H1 (cell line): ENCODE data around the gene CTNNA3. TPM values are rescaled to one million over a fixed set of nuclear protein-coding genes. Genes with fewer than 3 reads are reported as not detected.

Experiments
- CTCF ChIA-PET: fragments of 300-600 bp; sonication (Branson Sonifier 250); formaldehyde crosslinking; loops from one replicate; lab custom pipeline; 2021; ENCODE audit not compliant: partially characterized antibody; lab: Charles Lee
- POLR2A ChIA-PET: fragments of 300-600 bp; sonication (Branson Sonifier 250); formaldehyde crosslinking; loops from one replicate; lab custom pipeline; 2021; ENCODE audit warnings: inconsistent platforms; ENCODE audit not compliant: partially characterized antibody; lab: Charles Lee
- DNase-seq, 2 experiments: peaks; one replicate each; pipeline versions ENCODE4 v3.0.0 to v3.0.0-alpha.2; 2010 to 2022; ENCODE audit warnings: low spot score in 2 of 2, low read depth in 1 of 2, mixed read lengths in 1 of 2
- FAIRE-seq: peaks from 2 replicates; lab custom pipeline; 2011; peaks lifted over from hg19 to GRCh38; lab: Jason Lieb, UNC
- H2AFZ ChIP-seq: 2 replicates; pipeline ENCODE4 v1.8.1; 2012; ENCODE audit warnings: low read length, inconsistent platforms
- H2AK5ac ChIP-seq: 2 replicates; pipeline ENCODE4 v1.6.1; 2013; ENCODE audit warnings: low read depth, low read length
- H2BK120ac ChIP-seq: replicated peaks from 2 replicates; pipeline ENCODE3; 2013; ENCODE audit warnings: low read depth, low read length, inconsistent platforms
- H2BK12ac ChIP-seq: 2 replicates; pipeline ENCODE4 v1.6.1; 2013; ENCODE audit warnings: low read depth, low read length
- H2BK15ac ChIP-seq: 2 replicates; pipeline ENCODE4 v1.6.1; 2013; ENCODE audit warnings: low read length
- H2BK20ac ChIP-seq: 2 replicates; pipeline ENCODE4 v1.6.1; 2013; ENCODE audit warnings: low read length
- H2BK5ac ChIP-seq: 2 replicates; pipeline ENCODE4 v1.6.1; 2013; ENCODE audit warnings: low read depth, low read length
- H3K14ac ChIP-seq: 2 replicates; pipeline ENCODE4 v1.6.1; 2013; ENCODE audit warnings: inconsistent platforms; ENCODE audit not compliant: insufficient read length
- H3K18ac ChIP-seq: 2 replicates; pipeline ENCODE4 v1.6.1; 2013; ENCODE audit warnings: low read length; ENCODE audit errors: extremely low read depth
- H3K23ac ChIP-seq: 2 replicates; pipeline ENCODE4 v1.6.1; 2013; ENCODE audit warnings: inconsistent platforms; ENCODE audit not compliant: insufficient read length
- H3K23me2 ChIP-seq: 2 replicates; pipeline ENCODE4 v1.6.1; 2013; ENCODE audit warnings: low read depth, low read length
- H3K27ac ChIP-seq: 2 replicates; pipeline ENCODE4 v1.6.1; 2011; ENCODE audit warnings: low read depth, low read length, inconsistent platforms
- H3K27me3 ChIP-seq, 4 experiments: replicated peaks in 1 of 4; 1 replicate in 1 of 4; 2 replicates in 3 of 4; pipeline versions ENCODE4 v1.6.1 to v1.8.1; 2011 to 2013; ENCODE audit warnings: low read length in 3 of 4, mild to moderate bottlenecking in 3 of 4, inconsistent platforms in 2 of 4, mixed read lengths in 2 of 4, moderate library complexity in 1 of 4; ENCODE audit not compliant: control insufficient read depth in 3 of 4, insufficient read depth in 3 of 4; ENCODE audit errors: extremely low read depth in 1 of 4
- H3K36me3 ChIP-seq, 4 experiments: 2 replicates each; pipeline versions ENCODE4 v1.6.1 to v1.8.1; 2011 to 2013; ENCODE audit warnings: mild to moderate bottlenecking in 4 of 4, low read length in 3 of 4, moderate library complexity in 2 of 4, control low read depth in 1 of 4, inconsistent platforms in 1 of 4; ENCODE audit not compliant: insufficient read depth in 4 of 4, control insufficient read depth in 2 of 4
- H3K4ac ChIP-seq: replicated peaks from 2 replicates; pipeline ENCODE3; 2013; ENCODE audit warnings: low read length, low read depth, mixed read lengths, inconsistent platforms; ENCODE audit not compliant: insufficient read length
- H3K4me1 ChIP-seq, 4 experiments: replicated peaks in 1 of 4; 1 replicate in 1 of 4; 2 replicates in 3 of 4; pipeline versions ENCODE4 v1.6.1 to v1.8.1; 2011 to 2013; ENCODE audit warnings: low read length in 3 of 4, inconsistent platforms in 2 of 4, mixed read lengths in 1 of 4; ENCODE audit not compliant: insufficient read depth in 4 of 4, control insufficient read depth in 3 of 4
- H3K4me2 ChIP-seq, 2 experiments: 2 replicates each; pipeline versions ENCODE4 v1.6.1 to v1.8.1; 2011 to 2013; ENCODE audit warnings: low read depth in 2 of 2, low read length in 2 of 2, control low read depth in 1 of 2, inconsistent platforms in 1 of 2, mild to moderate bottlenecking in 1 of 2; ENCODE audit not compliant: insufficient read depth in 1 of 2
- H3K4me3 ChIP-seq, 4 experiments: fragments of 200-600, 300-600 bp in 1 of 4; sonication (generic), shearing (Covaris generic), sonication (Bioruptor Twin) in 1 of 4; 2 replicates each; pipeline versions ENCODE4 v1.5.1 to v1.8.1; 2011 to 2016; ENCODE audit warnings: low read length in 4 of 4, low read depth in 3 of 4, control low read depth in 2 of 4, inconsistent platforms in 2 of 4, mild to moderate bottlenecking in 2 of 4, mixed read lengths in 1 of 4, moderate library complexity in 1 of 4; ENCODE audit not compliant: insufficient read depth in 2 of 4; ENCODE audit errors: extremely low read depth in 1 of 4
- H3K56ac ChIP-seq: replicated peaks from 2 replicates; pipeline ENCODE3; 2013; ENCODE audit warnings: low read depth, mild to moderate bottlenecking, mixed read lengths, low read length, inconsistent platforms; ENCODE audit not compliant: insufficient read length
- H3K79me1 ChIP-seq: 2 replicates; pipeline ENCODE4 v1.6.1; 2013; ENCODE audit warnings: low read depth, low read length, control low read depth
- H3K79me2 ChIP-seq, 2 experiments: 2 replicates each; pipeline versions ENCODE4 v1.6.1 to v1.8.1; 2012 to 2013; ENCODE audit warnings: low read length in 2 of 2, mild to moderate bottlenecking in 2 of 2, inconsistent platforms in 1 of 2; ENCODE audit not compliant: insufficient read depth in 2 of 2, control insufficient read depth in 1 of 2
- H3K9ac ChIP-seq, 4 experiments: replicated peaks in 1 of 4; 1 replicate in 1 of 4; 2 replicates in 3 of 4; pipeline versions ENCODE4 v1.6.1 to v1.8.1; 2011 to 2013; ENCODE audit warnings: low read depth in 3 of 4, low read length in 3 of 4, control low read depth in 2 of 4, mild to moderate bottlenecking in 2 of 4, moderate library complexity in 2 of 4, inconsistent platforms in 1 of 4; ENCODE audit errors: extremely low read depth in 1 of 4
- H3K9me3 ChIP-seq, 2 experiments: 2 replicates each; pipeline versions ENCODE4 v1.6.1 to v1.8.1; 2012 to 2013; ENCODE audit warnings: mild to moderate bottlenecking in 2 of 2, moderate library complexity in 2 of 2, control low read depth in 1 of 2, inconsistent platforms in 1 of 2, low read depth in 1 of 2, low read length in 1 of 2, mixed read lengths in 1 of 2; ENCODE audit not compliant: insufficient read depth in 2 of 2
- H4K20me1 ChIP-seq, 2 experiments: replicated peaks in 1 of 2; 2 replicates each; pipeline versions ENCODE3 to v1.8.1; 2011 to 2013; ENCODE audit warnings: inconsistent platforms in 2 of 2, low read length in 2 of 2, mild to moderate bottlenecking in 1 of 2; ENCODE audit not compliant: insufficient read depth in 2 of 2, control insufficient read depth in 1 of 2
- H4K5ac ChIP-seq: 2 replicates; pipeline ENCODE4 v1.6.1; 2013; ENCODE audit warnings: low read length, low read depth, mixed read lengths, inconsistent platforms; ENCODE audit not compliant: insufficient read length
- H4K8ac ChIP-seq: 2 replicates; pipeline ENCODE4 v1.8.0; 2013; ENCODE audit warnings: mild to moderate bottlenecking, moderate library complexity, low read length, inconsistent platforms; ENCODE audit not compliant: insufficient read depth; ENCODE audit errors: extremely low read depth
- H4K91ac ChIP-seq: replicated peaks from 2 replicates; pipeline ENCODE3; 2013; ENCODE audit warnings: low read length, mixed read lengths, inconsistent platforms; ENCODE audit not compliant: insufficient read length
- BRCA1 ChIP-seq: IDR thresholded peaks from 2 replicates; pipeline ENCODE4 v1.6.1; 2012; ENCODE audit warnings: low read depth, low read length, improper control_type of control experiment
- CBX8 ChIP-seq: fragments of 300-800, 300-1000 bp; sonication (generic); IDR thresholded peaks from 2 replicates; pipeline ENCODE4 v1.7.1; 2016; ENCODE audit warnings: low read depth, low read length, borderline replicate concordance
- CREB1 ChIP-seq: IDR thresholded peaks from 2 replicates; pipeline ENCODE4 v1.6.1; 2012; ENCODE audit warnings: inconsistent platforms
- EP300 ChIP-seq, 2 experiments: IDR thresholded peaks; 1 replicate in 1 of 2; 2 replicates in 1 of 2; pipeline ENCODE4 v1.6.1; 2011 to 2012; ENCODE audit warnings: low read depth in 2 of 2, low read length in 2 of 2, mild to moderate bottlenecking in 2 of 2, borderline replicate concordance in 1 of 2, inconsistent platforms in 1 of 2, moderate library complexity in 1 of 2
- GABPA ChIP-seq: IDR thresholded peaks from 2 replicates; pipeline ENCODE4 v1.6.1; 2011; ENCODE audit warnings: mild to moderate bottlenecking, low read length, moderate library complexity, borderline replicate concordance; ENCODE audit not compliant: insufficient read depth
- RFX5 ChIP-seq: IDR thresholded peaks from 2 replicates; pipeline ENCODE4 v1.6.1; 2011; ENCODE audit warnings: low read depth, low read length, improper control_type of control experiment, borderline replicate concordance
- SIRT6 ChIP-seq: IDR thresholded peaks from one replicate; pipeline ENCODE4 v1.7.1; 2012; ENCODE audit warnings: low read length, inconsistent platforms
- SIX5 ChIP-seq: IDR thresholded peaks from 2 replicates; pipeline ENCODE4 v1.6.1; 2011; ENCODE audit warnings: mild to moderate bottlenecking, low read depth, low read length
- TAF1 ChIP-seq: IDR thresholded peaks from 2 replicates; pipeline ENCODE4 v1.6.1; 2011; ENCODE audit warnings: mild to moderate bottlenecking, low read depth, low read length
- TAF7 ChIP-seq: optimal IDR thresholded peaks from 2 replicates; pipeline ENCODE3; 2011; ENCODE audit warnings: low read depth, mild to moderate bottlenecking, inconsistent platforms, low read length, moderate library complexity, borderline replicate concordance
- WGBS, 2 experiments: shearing (Covaris generic) in 1 of 2; methylation state at CpG; one replicate each; pipeline versions ENCODE4 v1.1.6 to v1.1.7; 2013 to 2015; ENCODE audit warnings: low lambda C conversion rate in 2 of 2, mixed read lengths in 2 of 2, inconsistent platforms in 1 of 2, low coverage in 1 of 2, missing lambda C conversion rate in 1 of 2; ENCODE audit not compliant: insufficient replicate concordance in 2 of 2, insufficient coverage in 1 of 2, insufficient read length in 1 of 2; ENCODE audit errors: extremely low coverage in 1 of 2, missing lambda C conversion rate in 1 of 2; 5-methylcytosine and 5-hydroxymethylcytosine counted together
- polyA plus RNA-seq, 7 experiments: library from polyadenylated mRNA; depleted of rRNA in 3 of 7; stranded (reverse) in 5 of 7; unstranded in 2 of 7; fragments of >200 nt in 5 of 7; fragments of 200-250 nt in 2 of 7; gene quantifications; 1 replicate in 5 of 7; 2 replicates in 1 of 7; 4 replicates in 1 of 7; pipeline versions ENCODE4 v1.2.1 to v1.2.3, GENCODE V29; 2011 to 2013; ENCODE audit warnings: missing spikeins in 2 of 7, mixed read lengths in 2 of 7
- total RNA-seq: library from RNA; stranded (reverse); fragmentation: NEBNext Ultra II Directional; extraction: Animal tissue kit (Norgen Biotek cat#: 25700); gene quantifications from 2 replicates; pipeline ENCODE4 v1.2.1, GENCODE V29; 2021
- TF ChIP-seq, protein P1 (sequence below), 3 experiments: IDR thresholded peaks; 1 replicate in 2 of 3; 2 replicates in 1 of 3; pipeline versions ENCODE4 v1.5.1 to v1.6.1; 2011; ENCODE audit warnings: low read length in 3 of 3, mild to moderate bottlenecking in 3 of 3, inconsistent platforms in 2 of 3, low read depth in 1 of 3, moderate library complexity in 1 of 3; ENCODE audit not compliant: insufficient read depth in 1 of 3; ENCODE audit errors: control extremely low read depth in 1 of 3

Gene CTNNA3
- total and polyA plus RNA-seq, 2 of the 8 experiments (the other 6 are each of a cell fraction or from before 2014, with no cell fraction given), result 1.3 to 1.5 TPM

DNA sequence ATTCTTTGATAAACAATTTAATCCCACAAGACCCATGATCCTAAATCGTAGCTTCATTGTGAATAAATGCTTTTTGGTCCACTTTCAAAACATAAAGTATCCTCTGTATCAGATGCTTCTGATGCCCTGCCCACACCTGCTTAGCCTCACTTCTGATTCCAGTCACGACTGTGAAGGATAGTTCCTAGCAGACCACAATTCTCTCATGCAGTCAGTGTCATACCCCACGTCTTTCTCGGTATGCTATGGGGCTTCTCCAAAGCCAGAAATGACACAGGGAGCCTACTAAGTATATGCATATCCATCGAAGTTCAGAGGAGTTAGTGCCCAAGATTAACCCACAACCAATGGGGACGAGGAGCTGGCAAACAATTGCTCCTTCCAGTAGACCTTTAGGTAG is 27.6 kb upstream of the CTNNA3 start:
- Histone ChIP-seq H3K27me3 (no peaks in the 10 kb centered on the region), H3K14ac (no peak overlapping the region), H3K18ac (no peak overlapping the region), H4K5ac (no peak overlapping the region), H2BK15ac (no peak overlapping the region), H3K56ac (no peak overlapping the region), H4K20me1 (no peaks in the 10 kb centered on the region), H3K9ac (no peak overlapping the region), H2BK12ac (no peak overlapping the region), H3K36me3 (no peaks in the 10 kb centered on the region), H3K9me3 (no peaks in the 10 kb centered on the region), H3K4ac (no peak overlapping the region), H2AK5ac (no peak overlapping the region), H3K27ac (no peak overlapping the region), H2BK5ac (no peak overlapping the region), H3K4me1 (no peaks in the 10 kb centered on the region), H2BK120ac (no peak overlapping the region), H3K4me3 (no peak overlapping the region), H2AFZ (no peak overlapping the region), H4K91ac (no peak overlapping the region), H3K79me2 (no peaks in the 10 kb centered on the region), H3K23ac (no peak overlapping the region), H2BK20ac (no peak overlapping the region), H4K8ac (no peak overlapping the region), H3K4me2 (no peak overlapping the region), H3K79me1 (no peaks in the 10 kb centered on the region), H3K23me2 (no peaks in the 10 kb centered on the region)
- POLR2A ChIA-PET, result interaction anchor here (0.9 to 1.6 kb wide), 2 partner anchors 11 to 126 kb away, joined by 3 read pairs; no protein-coding TSS in a partner anchor
- CTCF ChIA-PET, result interaction anchor here (0.5 to 2.5 kb wide), 6 partner anchors 10 to 65 kb away, joined by 3 to 15 read pairs (median 3); no protein-coding TSS in a partner anchor
- FAIRE-seq (no peak), DNase-seq (no peak)
- WGBS, 2 experiments, result 93% methylated on average over 6 of the region's 6 CpGs; no CpG with 5 or more reads in 1 of the 2 experiments
- TF ChIP-seq RFX5, result no peak
- TF ChIP-seq, protein P1, sequence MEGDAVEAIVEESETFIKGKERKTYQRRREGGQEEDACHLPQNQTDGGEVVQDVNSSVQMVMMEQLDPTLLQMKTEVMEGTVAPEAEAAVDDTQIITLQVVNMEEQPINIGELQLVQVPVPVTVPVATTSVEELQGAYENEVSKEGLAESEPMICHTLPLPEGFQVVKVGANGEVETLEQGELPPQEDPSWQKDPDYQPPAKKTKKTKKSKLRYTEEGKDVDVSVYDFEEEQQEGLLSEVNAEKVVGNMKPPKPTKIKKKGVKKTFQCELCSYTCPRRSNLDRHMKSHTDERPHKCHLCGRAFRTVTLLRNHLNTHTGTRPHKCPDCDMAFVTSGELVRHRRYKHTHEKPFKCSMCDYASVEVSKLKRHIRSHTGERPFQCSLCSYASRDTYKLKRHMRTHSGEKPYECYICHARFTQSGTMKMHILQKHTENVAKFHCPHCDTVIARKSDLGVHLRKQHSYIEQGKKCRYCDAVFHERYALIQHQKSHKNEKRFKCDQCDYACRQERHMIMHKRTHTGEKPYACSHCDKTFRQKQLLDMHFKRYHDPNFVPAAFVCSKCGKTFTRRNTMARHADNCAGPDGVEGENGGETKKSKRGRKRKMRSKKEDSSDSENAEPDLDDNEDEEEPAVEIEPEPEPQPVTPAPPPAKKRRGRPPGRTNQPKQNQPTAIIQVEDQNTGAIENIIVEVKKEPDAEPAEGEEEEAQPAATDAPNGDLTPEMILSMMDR (IDR thresholded peaks at IDR 0.05; ENCODE audit: control extremely low read depth in 1 of 3, insufficient read depth in 1 of 3, low read depth in 1 of 3, low read length in 3 of 3), result no peak
- no peak for TF ChIP-seq CBX8
- TF ChIP-seq TAF7, result no peak
- no peak for TF ChIP-seq CREB1
- TF ChIP-seq GABPA, result no peak
- TF ChIP-seq SIRT6, result no peak
- TF ChIP-seq BRCA1, result no peak
- no peak for TF ChIP-seq TAF1
- no peak for TF ChIP-seq EP300 (IDR thresholded peaks at IDR 0.05; ENCODE audit: borderline replicate concordance in 1 of 2, low read depth in 2 of 2, low read length in 2 of 2)
- TF ChIP-seq SIX5, result no peak
